ENCODE results near the gene COL18A1. TPM values are rescaled to one million over a fixed set of nuclear protein-coding genes. Genes with fewer than 3 reads are reported as not detected.
A peak's percentile ranks its signal among the peaks of the same experiment; 100 is the strongest.

COL18A1 gene
- total and polyA plus RNA-seq, 8 donors, result 38.7 to 301 (median 77.8) TPM

GRCh38 chr21:45506836-45507522, 102.0 kb downstream of the COL18A1 start:
- intact Hi-C loops (cut with DNase I), result no loop called here
- no peak for ATAC-seq
- FAIRE-seq, result no peak
- TF ChIP-seq CTCF (IDR thresholded peaks at IDR 0.05), result no peak
- H3K9me3 ChIP-seq, result no peaks in the 10 kb centered on the region
- H3K27me3 ChIP-seq, result no peaks in the 10 kb centered on the region
- H3K27ac ChIP-seq, result no peak overlapping the region
- H3K4me3 ChIP-seq, result no peak overlapping the region
- 68 to 76% methylated on average over 9 to 12 of the region's 13 CpGs for WGBS, 2 donors
- peak in 3 of 6 donors; percentile 18 to 66 (median 49) for DNase-seq
- no peaks in the 10 kb centered on the region for H3K4me1 ChIP-seq
- peaks cover 0 to 4% (median 0%) of the 10 kb centered on the region in 3 donors for H3K36me3 ChIP-seq

- no peaks in the 10 kb centered on the region for H3K27me3 ChIP-seq
- peaks cover 0 to 4% (median 0%) of the 10 kb centered on the region in 3 donors for H3K36me3 ChIP-seq
- 67 to 81% methylated on average over 9 of the region's 9 CpGs for WGBS, 2 donors
- DNase-seq, result peak in 2 of 6 donors; percentile 6 to 17
- H3K27ac ChIP-seq, result no peak overlapping the region
- H3K4me1 ChIP-seq, result no peaks in the 10 kb centered on the region
- no peak for FAIRE-seq
- no peak for ATAC-seq
- intact Hi-C loops (cut with DNase I), result no loop called here
- H3K4me3 ChIP-seq, result no peak overlapping the region
- H3K9me3 ChIP-seq, result no peaks in the 10 kb centered on the region
- no peak for TF ChIP-seq CTCF (IDR thresholded peaks at IDR 0.05)
These were observed 102.5 kb downstream of the COL18A1 start for GRCh38 chr21:45507523-45507875.

GRCh38 chr21:45507888-45508508, 103.0 kb downstream of the COL18A1 start:
- Histone ChIP-seq H3K36me3 (peaks cover 0 to 4% (median 0%) of the 10 kb centered on the region in 3 donors), H3K9me3 (no peaks in the 10 kb centered on the region), H3K27ac (no peak overlapping the region), H3K4me1 (peaks cover 0 to 4% (median under 1%) of the 10 kb centered on the region in 3 donors), H3K4me3 (no peak overlapping the region), H3K27me3 (no peaks in the 10 kb centered on the region)
- WGBS, 2 donors, result 87 to 94% methylated on average over 3 of the region's 3 CpGs
- no peak for ATAC-seq
- no peak for TF ChIP-seq CTCF (IDR thresholded peaks at IDR 0.05)
- intact Hi-C loops (cut with DNase I), result no loop called here
- FAIRE-seq, result no peak
- peak in 1 of 6 donors; percentile 29 for DNase-seq

DNA sequence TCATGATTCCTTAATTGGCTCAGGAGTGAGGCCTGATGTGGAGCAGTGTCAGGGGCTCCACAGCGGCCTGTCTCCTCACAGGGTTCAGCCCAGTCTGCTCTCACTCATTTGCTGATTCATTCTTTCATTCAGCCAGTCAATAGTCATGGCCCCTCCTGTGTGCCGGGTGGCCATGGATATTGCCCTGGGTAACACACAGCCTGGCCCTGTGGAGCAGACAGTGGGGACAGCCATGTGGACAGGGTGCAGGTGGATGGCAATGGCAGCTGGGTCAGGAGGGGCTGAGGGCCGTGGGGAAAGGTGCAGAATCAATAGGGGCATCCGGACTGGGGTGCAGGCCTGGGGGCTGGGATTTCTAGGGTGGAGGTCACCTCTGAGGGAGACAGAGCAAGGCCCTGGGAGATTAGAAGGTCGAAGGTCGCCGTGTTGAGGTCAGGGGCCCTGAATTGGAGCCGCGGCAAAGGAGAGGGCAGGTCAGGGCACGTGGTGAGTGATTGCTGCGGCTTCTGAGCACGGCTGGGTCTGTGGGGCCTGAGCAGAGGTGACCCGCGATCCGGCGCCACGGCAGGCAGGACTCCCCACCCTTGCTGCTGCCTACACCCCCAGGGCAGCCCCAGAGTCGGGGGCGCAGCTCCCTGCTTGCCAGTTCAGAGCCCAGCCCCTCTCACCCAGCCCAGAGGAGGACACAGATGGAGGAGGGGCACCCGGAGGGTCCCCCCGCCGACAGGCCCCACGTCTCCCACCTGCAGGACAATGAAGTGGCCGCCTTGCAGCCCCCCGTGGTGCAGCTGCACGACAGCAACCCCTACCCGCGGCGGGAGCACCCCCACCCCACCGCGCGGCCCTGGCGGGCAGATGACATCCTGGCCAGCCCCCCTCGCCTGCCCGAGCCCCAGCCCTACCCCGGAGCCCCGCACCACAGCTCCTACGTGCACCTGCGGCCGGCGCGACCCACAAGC, 103.9 kb downstream of the COL18A1 start:
- intact Hi-C loops (cut with DNase I), result no loop called here
- no peak for TF ChIP-seq CTCF (IDR thresholded peaks at IDR 0.05)
- Histone ChIP-seq H3K27ac (no peak overlapping the region), H3K9me3 (no peaks in the 10 kb centered on the region), H3K27me3 (no peaks in the 10 kb centered on the region), H3K36me3 (peaks cover 0 to 4% (median 0%) of the 10 kb centered on the region in 3 donors), H3K4me3 (no peak overlapping the region), H3K4me1 (peaks cover 4 to 13% (median 9%) of the 10 kb centered on the region in 3 donors)
- ATAC-seq (no peak), FAIRE-seq (no peak), DNase-seq (peak in 3 of 6 donors; percentile 22 to 74 (median 51))
- 61 to 70% methylated on average over 41 to 42 of the region's 42 CpGs for WGBS, 2 donors
